ENCODE results near the gene CDK10.
"Not testable (repeated sequence)": the region's sequence is repeated elsewhere in the genome, so short reads cannot be mapped to it uniquely, and the experiment has no call there.

Gene CDK10

GRCh38 chr16:89657442-89658220 lies 28.9 kb upstream of the CDK10 start, which contains the start of the genes CHMP1A and SPATA33:
TSS of gene CHMP1A (minus strand) at chr16:89657708. CDS start at chr16:89657588, 120 bp downstream.
TSS of gene SPATA33 (plus strand) at chr16:89657836. CDS start at chr16:89657912, 76 bp downstream.
- ATAC-seq: peak; percentile 93
- Mint-ChIP-seq H3K4me3 (peak within 1 kb of the TSS; percentile 87), H3K27me3 (no peaks in the 10 kb centered on the region), H3K4me1 (peaks cover 35% of the 10 kb centered on the region), H3K36me3 (ENCODE audit: low read depth) (peaks cover 21% of the 10 kb centered on the region), H3K9me3 (no peaks in the 10 kb centered on the region), H3K27ac (peak within 1 kb of the TSS; percentile 79)
- DNase-seq: peak; percentile 94

DNA sequence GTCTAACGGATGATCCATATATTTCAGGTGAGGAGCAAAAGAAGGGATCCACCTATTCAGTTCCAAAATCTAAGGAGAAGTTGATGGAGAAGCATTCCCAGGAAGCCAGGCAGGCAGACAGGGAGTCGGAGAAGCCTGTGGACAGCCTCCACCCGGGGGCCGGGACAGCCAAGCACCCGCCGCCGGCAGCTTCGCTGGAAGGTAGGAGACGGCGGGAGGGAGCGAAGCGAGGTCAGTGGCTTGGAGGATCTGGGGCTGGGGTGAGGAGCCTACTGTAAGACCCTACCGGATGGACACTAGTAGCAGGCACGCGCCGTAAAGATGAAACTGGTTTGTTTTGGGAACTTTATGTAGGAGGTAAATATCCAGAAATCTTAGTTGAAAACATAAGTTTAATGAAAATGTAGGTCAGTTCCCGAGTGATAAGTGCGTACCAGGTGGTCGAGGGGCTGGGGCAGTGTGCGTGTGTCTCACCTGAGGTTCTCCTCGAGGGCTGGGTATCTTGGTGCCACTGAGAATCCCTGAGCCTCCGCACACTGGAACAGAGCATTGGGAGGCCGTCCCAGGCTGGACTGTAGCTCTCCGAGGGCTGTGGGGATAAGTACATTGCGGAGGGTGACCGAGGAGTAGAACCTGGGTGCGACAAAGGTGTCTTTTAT lies 28.1 kb upstream of the CDK10 start:
- DNase-seq (peak; percentile 34), ATAC-seq (no peak)
- peaks cover 35% of the 10 kb centered on the region for H3K4me1 Mint-ChIP-seq
- no peaks in the 10 kb centered on the region for H3K27me3 Mint-ChIP-seq
- H3K4me3 Mint-ChIP-seq: peak overlapping the region; percentile 87
- no peaks in the 10 kb centered on the region for H3K9me3 Mint-ChIP-seq
- peak overlapping the region; percentile 79 for H3K27ac Mint-ChIP-seq
- peaks cover 26% of the 10 kb centered on the region for H3K36me3 Mint-ChIP-seq (ENCODE audit: low read depth)

- Mint-ChIP-seq H3K27me3 (no peaks in the 10 kb centered on the region), H3K9me3 (no peaks in the 10 kb centered on the region), H3K4me3 (no peak overlapping the region), H3K27ac (no peak overlapping the region), H3K4me1 (peaks cover 30% of the 10 kb centered on the region), H3K36me3 (ENCODE audit: low read depth) (peaks cover 31% of the 10 kb centered on the region)
- ATAC-seq (no peak), DNase-seq (no peak)
These were observed 26.3 kb upstream of the CDK10 start for GRCh38 chr16:89660146-89660545.

DNA sequence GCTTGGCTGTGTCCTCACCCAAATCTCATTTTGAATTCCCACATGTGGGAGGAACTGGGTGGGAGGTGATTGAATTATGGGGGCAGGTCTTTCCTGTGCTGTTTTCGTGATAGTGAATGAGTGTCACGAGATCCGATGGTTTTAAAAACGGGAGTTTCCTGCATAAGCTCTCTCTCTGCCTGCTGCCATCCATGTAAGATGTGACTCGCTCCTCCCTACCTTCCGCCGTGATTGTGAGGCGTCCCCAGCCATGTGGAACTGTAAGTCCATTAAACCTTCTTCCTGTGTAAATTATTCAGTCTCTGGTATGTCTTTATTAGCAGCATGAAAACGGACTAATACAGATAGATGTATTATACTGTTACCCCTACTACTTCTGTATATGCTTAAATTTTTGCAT lies 25.3 kb upstream of the CDK10 start:
- H3K4me1 Mint-ChIP-seq: peaks cover 19% of the 10 kb centered on the region
- H3K9me3 Mint-ChIP-seq: no peaks in the 10 kb centered on the region
- no peaks in the 10 kb centered on the region for H3K27me3 Mint-ChIP-seq
- H3K36me3 Mint-ChIP-seq (ENCODE audit: low read depth): peaks cover 31% of the 10 kb centered on the region
- ATAC-seq: no peak
- no peak overlapping the region for H3K27ac Mint-ChIP-seq
- no peak overlapping the region for H3K4me3 Mint-ChIP-seq
- no peak for DNase-seq

DNA sequence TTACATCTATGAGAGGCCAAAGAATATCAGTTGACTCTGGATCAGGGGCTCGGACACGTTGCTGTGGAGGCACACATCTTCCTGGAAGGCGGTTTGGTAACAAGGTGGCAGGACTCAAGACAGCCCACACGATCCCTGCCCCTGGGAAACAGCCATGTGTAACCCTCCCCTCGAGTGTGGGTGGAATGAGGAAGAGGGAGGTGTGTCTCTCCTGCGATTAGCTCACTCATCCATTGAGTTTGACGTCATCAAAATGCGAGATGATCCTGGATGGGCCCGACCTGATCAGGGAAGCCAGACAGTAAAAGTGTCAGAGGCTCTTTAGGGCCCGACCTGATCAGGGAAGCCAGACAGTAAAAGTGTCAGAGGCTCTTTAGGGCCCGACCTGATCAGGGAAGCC lies 22.3 kb upstream of the CDK10 start:
- H3K9me3 Mint-ChIP-seq, H3K27me3 Mint-ChIP-seq, H3K4me3 Mint-ChIP-seq, DNase-seq, ATAC-seq, H3K27ac Mint-ChIP-seq: not testable (repeated sequence)
- H3K4me1 Mint-ChIP-seq: peaks cover 10% of the 10 kb centered on the region
- H3K36me3 Mint-ChIP-seq (ENCODE audit: low read depth): peaks cover 27% of the 10 kb centered on the region

DNA sequence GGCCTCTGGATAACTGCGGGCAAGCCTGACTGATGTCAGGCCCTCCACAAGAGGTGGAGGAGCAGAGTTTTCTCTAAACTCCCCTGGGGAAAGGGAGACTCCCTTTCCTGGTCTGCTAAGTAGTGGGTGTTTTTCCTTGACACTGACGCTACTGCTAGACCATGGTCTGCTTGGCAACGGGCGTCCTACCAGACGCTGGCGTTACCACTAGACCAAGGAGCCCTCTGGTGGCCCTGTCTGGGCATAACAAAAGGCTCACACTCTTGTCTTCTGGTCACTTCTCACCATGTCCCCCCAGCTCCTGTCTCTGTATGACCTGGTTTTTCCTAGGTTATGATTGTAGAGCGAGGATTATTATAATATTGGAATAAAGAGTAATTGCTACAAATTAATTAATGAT lies 19.5 kb upstream of the CDK10 start:
- ATAC-seq; H3K4me3 Mint-ChIP-seq; H3K9me3 Mint-ChIP-seq; H3K27me3 Mint-ChIP-seq; H3K36me3 Mint-ChIP-seq (ENCODE audit: low read depth); DNase-seq; H3K27ac Mint-ChIP-seq: not testable (repeated sequence)
- peaks cover 13% of the 10 kb centered on the region for H3K4me1 Mint-ChIP-seq

DNA sequence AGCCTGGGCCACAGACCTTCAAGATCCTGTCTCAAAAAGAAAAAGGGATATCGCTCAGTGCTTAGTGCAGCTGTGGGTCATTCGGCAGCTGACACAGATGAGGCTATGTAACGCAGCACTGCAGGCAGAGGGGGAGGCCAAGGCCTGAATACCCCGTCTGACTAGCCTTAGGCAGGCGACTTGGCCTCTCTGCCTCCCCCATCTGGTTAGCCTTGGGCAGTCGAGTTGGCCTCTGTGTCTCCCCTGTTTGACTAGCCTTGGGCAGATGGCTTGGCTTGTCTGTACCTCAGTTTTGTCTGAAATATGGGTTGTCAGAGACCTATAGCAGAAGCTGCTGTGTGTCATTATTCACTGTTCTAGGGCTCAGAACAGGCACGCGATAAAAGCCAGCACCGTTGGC lies 18.9 kb upstream of the CDK10 start:
- no peak overlapping the region for H3K4me3 Mint-ChIP-seq
- H3K27ac Mint-ChIP-seq: no peak overlapping the region
- H3K27me3 Mint-ChIP-seq: no peaks in the 10 kb centered on the region
- H3K9me3 Mint-ChIP-seq: no peaks in the 10 kb centered on the region
- ATAC-seq: no peak
- peaks cover 10% of the 10 kb centered on the region for H3K36me3 Mint-ChIP-seq (ENCODE audit: low read depth)
- H3K4me1 Mint-ChIP-seq: peaks cover 13% of the 10 kb centered on the region
- DNase-seq: no peak

- Mint-ChIP-seq H3K27me3 (no peaks in the 10 kb centered on the region), H3K4me1 (peaks cover 13% of the 10 kb centered on the region), H3K9me3 (no peaks in the 10 kb centered on the region), H3K27ac (no peak overlapping the region), H3K4me3 (no peak overlapping the region), H3K36me3 (ENCODE audit: low read depth) (peaks cover 2% of the 10 kb centered on the region)
- DNase-seq (no peak), ATAC-seq (no peak)
These were observed 17.7 kb upstream of the CDK10 start for GRCh38 chr16:89668790-89669158.

DNA sequence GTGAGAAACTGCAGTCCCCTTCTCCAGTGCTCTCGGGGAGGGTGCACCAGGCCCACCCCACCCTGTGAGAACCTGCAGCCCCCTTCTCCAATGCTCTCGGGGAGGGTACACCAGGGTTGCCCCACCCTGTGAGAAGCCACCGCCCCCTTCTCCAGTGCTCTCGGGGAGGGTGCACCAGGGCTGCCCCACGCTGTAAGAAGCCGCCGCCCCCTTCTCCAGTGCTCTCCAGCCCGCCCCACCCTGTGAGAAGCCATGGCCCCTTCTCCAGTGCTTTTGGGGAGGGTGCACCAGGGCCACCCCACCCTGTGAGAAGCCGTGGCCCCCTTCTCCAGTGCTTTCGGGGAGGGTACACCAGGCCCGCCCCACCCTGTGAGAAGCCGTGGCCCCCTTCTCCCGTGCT lies 16.7 kb upstream of the CDK10 start:
- H3K4me3 Mint-ChIP-seq: no peak overlapping the region
- H3K9me3 Mint-ChIP-seq: no peaks in the 10 kb centered on the region

GRCh38 chr16:89670496-89671431 lies 15.7 kb upstream of the CDK10 start:
- DNase-seq: no peak
- Mint-ChIP-seq H3K4me3 (no peak overlapping the region), H3K27me3 (no peaks in the 10 kb centered on the region), H3K36me3 (ENCODE audit: low read depth) (no peaks in the 10 kb centered on the region), H3K27ac (no peak overlapping the region), H3K4me1 (peaks cover 13% of the 10 kb centered on the region), H3K9me3 (no peaks in the 10 kb centered on the region)
- no peak for ATAC-seq

More for the DNA sequence above, 16.7 kb upstream of the CDK10 start:
- no peaks in the 10 kb centered on the region for H3K27me3 Mint-ChIP-seq
- ATAC-seq (no peak), DNase-seq (no peak)
- no peaks in the 10 kb centered on the region for H3K36me3 Mint-ChIP-seq (ENCODE audit: low read depth)
- peaks cover 13% of the 10 kb centered on the region for H3K4me1 Mint-ChIP-seq
- no peak overlapping the region for H3K27ac Mint-ChIP-seq

- not testable (repeated sequence) for H3K27me3 Mint-ChIP-seq; H3K36me3 Mint-ChIP-seq (ENCODE audit: low read depth); H3K27ac Mint-ChIP-seq; H3K9me3 Mint-ChIP-seq; H3K4me3 Mint-ChIP-seq; DNase-seq; ATAC-seq
- H3K4me1 Mint-ChIP-seq: peaks cover 13% of the 10 kb centered on the region
These were observed 14.9 kb upstream of the CDK10 start for GRCh38 chr16:89671565-89671964.

GRCh38 chr16:89672177-89672941 lies 14.1 kb upstream of the CDK10 start:
- ATAC-seq (no peak), DNase-seq (no peak)
- Mint-ChIP-seq H3K9me3 (no peaks in the 10 kb centered on the region), H3K27me3 (no peaks in the 10 kb centered on the region), H3K36me3 (ENCODE audit: low read depth) (no peaks in the 10 kb centered on the region), H3K4me1 (peaks cover 13% of the 10 kb centered on the region), H3K4me3 (no peak overlapping the region), H3K27ac (peak overlapping the region; percentile 31)

- no peaks in the 10 kb centered on the region for H3K9me3 Mint-ChIP-seq
- H3K27ac Mint-ChIP-seq: no peak overlapping the region
- H3K4me3 Mint-ChIP-seq: no peak overlapping the region
- ATAC-seq (no peak), DNase-seq (no peak)
- H3K27me3 Mint-ChIP-seq: no peaks in the 10 kb centered on the region
- H3K4me1 Mint-ChIP-seq: no peaks in the 10 kb centered on the region
- peaks cover 7% of the 10 kb centered on the region for H3K36me3 Mint-ChIP-seq (ENCODE audit: low read depth)
These were observed 8.2 kb upstream of the CDK10 start for GRCh38 chr16:89678258-89678657.

GRCh38 chr16:89685916-89686315 lies 573 bp upstream of the CDK10 start:
- no peak for ATAC-seq
- Mint-ChIP-seq H3K9me3 (no peaks in the 10 kb centered on the region), H3K4me3 (peak overlapping the region; percentile 86)

More at GRCh38 chr16:89685916-89686315, 573 bp upstream of the CDK10 start:
- H3K4me1 Mint-ChIP-seq: peaks cover 16% of the 10 kb centered on the region
- DNase-seq: no peak
- no peaks in the 10 kb centered on the region for H3K27me3 Mint-ChIP-seq
- H3K27ac Mint-ChIP-seq: peak overlapping the region; percentile 56
- H3K36me3 Mint-ChIP-seq (ENCODE audit: low read depth): peaks cover 18% of the 10 kb centered on the region

All from activated naive CD8-positive, alpha-beta T cell treated with anti-CD3 and anti-CD28 coated beads, Interleukin-2, amount 50 U/mL, for 24 hours (primary cell).